HG02970 (cell line): ENCODE data around the gene SYDE2.
A peak's percentile ranks its signal among the peaks of the same experiment; 100 is the strongest.
"Not testable (repeated sequence)": the region's sequence is repeated elsewhere in the genome, so short reads cannot be mapped to it uniquely, and the experiment has no call there.

ENCODE experiments used
- ATAC-seq: cut with Tn5 transposase; IDR thresholded peaks from one replicate; pipeline ENCODE4 v1.9.1; 2021; ENCODE audit warnings: mild to moderate bottlenecking, moderate library complexity, moderate number of reproducible peaks; ENCODE audit not compliant: unreplicated experiment, low FRiP score

The SYDE2 gene, protein sequence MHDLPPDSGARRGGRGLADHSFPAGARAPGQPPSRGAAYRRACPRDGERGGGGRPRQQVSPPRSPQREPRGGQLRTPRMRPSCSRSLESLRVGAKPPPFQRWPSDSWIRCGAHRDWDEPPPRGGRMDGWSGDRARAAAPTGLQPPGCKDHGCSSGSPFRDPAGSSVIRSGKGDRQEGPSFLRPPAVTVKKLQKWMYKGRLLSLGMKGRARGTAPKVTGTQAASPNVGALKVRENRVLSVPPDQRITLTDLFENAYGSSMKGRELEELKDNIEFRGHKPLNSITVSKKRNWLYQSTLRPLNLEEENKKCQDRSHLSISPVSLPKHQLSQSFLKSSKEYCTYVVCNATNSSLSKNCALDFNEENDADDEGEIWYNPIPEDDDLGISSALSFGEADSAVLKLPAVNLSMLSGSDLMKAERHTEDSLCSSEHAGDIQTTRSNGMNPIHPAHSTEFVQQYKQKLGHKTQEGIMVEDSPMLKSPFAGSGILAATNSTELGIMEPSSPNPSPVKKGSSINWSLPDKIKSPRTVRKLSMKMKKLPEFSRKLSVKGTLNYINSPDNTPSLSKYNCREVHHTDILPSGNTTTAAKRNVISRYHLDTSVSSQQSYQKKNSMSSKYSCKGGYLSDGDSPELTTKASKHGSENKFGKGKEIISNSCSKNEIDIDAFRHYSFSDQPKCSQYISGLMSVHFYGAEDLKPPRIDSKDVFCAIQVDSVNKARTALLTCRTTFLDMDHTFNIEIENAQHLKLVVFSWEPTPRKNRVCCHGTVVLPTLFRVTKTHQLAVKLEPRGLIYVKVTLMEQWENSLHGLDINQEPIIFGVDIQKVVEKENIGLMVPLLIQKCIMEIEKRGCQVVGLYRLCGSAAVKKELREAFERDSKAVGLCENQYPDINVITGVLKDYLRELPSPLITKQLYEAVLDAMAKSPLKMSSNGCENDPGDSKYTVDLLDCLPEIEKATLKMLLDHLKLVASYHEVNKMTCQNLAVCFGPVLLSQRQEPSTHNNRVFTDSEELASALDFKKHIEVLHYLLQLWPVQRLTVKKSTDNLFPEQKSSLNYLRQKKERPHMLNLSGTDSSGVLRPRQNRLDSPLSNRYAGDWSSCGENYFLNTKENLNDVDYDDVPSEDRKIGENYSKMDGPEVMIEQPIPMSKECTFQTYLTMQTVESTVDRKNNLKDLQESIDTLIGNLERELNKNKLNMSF

DNA sequence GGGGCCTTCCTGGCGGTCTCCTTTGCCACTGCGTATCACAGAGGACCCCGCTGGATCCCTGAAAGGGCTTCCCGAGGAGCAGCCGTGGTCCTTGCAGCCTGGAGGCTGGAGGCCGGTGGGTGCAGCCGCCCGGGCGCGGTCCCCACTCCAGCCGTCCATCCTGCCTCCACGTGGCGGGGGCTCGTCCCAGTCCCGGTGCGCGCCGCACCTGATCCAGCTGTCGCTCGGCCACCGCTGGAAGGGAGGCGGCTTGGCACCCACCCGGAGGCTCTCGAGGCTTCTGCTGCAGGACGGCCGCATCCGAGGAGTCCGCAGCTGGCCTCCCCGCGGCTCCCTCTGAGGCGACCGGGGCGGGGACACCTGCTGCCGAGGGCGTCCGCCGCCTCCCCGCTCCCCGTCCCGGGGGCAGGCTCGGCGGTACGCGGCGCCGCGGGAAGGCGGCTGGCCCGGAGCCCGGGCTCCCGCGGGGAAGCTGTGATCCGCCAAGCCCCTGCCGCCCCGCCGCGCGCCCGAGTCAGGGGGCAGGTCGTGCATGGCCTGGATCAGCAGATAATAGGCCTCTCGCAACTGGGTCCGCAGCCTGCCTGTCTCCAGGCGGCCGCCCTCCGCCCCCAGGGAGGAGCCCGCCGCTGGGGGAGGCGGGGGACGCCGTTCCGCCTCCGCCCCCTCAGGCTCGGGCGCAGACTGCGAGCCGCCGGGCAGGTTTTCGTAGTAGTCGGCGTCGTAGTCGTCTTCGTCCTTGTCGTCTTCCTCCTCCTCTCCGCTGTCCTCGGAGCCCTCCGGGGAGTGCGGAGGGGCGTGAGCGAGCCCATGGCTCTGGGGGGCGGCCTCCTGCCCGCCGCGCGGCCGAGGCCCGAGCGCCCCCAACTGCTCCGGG, at the start of gene SYDE2:
SYDE2 (minus strand) TSS at position 554 of the 877 bp plus-strand sequence; CDS start at position 534, 20 bp downstream.
- peak; percentile 63 for ATAC-seq

DNA sequence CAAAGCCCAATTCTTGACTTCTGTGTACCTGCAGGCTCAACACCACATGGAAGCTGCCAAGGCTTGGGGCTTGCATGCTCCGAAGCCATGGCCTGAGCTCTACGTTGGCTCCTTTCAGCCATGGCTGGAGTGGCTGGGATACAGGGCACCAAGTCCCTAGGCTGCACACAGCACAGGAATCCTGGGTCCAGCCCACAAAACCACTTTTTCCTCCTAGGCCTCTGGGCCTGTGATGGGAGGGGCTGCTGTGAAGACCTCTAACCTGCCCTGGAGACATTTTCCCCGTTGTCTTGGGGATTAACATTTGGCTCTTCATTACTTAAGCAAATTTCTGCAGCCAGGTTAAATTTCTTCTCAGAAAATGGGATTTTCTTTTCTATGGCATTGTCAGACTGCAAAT, 48.2 kb upstream of the SYDE2 start:
- ATAC-seq: not testable (repeated sequence)

DNA sequence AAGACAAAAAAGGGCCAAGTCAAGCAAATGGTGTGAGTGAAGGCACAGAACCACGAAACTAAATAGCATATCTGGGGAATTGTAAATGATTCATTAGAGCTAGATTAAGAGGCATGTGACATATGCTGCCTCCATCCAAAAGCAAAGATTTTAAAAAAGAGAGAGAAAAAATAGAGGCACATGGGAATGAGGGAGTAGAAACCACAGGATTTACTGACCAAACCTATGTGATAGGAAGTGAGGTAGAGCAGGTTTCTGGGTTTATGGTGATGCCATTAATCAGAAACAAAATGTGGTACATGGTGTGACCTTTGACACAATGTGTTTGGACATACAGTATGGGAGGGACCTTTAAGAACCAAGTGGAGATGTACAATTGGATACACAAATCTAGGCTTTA, 45.1 kb upstream of the SYDE2 start:
- no peak for ATAC-seq

DNA sequence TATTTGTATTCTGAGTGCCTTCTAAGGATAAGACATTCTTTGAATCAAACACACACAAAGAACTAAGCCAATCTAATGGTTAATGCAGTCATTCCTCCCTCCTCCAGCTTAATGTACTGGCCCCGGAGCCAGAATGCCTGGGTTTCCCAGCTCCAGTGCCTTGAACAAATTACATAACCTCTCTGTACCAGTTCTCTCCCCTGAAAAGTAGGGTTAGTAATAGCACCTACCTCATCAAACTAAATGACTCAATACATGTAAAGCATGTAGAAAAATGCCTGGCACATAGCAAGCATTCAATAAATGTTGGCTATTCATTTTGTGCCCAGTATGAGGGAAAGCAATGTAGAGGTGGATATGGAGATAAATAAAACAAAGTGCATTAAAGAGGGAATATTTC, 44.6 kb upstream of the SYDE2 start:
- ATAC-seq: no peak

DNA sequence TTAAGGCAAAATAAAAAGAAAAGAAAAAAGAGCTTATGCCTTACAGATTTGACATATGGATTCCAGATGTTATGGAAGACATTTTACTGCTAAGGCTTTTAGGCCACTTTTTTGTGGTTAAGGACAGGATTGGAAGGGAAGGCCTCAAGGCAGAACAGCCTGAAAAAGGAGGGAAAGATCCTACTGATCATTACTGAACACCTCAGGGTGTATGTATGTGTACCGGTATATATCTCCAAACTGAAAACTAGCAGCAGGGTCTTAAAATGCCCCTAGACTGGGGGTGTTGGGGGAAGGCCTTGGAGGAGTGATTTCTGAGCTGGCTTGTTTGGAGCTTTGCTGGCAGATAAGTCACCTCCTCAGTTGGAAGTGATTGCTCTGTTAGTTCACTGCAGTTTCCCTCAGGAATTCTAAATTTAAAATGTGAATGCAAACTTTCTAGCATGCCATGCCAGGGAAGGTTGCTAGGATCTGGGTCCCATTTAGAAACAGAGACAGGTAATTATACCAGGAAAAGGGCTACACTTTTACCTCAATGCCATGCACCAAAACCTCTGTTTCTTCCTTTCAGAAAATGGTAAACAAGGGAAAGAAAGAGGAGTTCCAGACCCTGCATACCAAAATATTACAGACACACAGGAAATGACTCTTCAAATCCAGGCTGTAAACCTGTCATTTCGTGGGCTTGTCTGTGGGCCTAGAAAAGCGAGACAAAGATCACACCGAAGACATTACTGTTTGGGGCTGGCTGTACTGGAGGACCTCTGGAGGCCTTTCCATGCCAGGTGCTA, 43.6 kb upstream of the SYDE2 start:
- no peak for ATAC-seq

DNA sequence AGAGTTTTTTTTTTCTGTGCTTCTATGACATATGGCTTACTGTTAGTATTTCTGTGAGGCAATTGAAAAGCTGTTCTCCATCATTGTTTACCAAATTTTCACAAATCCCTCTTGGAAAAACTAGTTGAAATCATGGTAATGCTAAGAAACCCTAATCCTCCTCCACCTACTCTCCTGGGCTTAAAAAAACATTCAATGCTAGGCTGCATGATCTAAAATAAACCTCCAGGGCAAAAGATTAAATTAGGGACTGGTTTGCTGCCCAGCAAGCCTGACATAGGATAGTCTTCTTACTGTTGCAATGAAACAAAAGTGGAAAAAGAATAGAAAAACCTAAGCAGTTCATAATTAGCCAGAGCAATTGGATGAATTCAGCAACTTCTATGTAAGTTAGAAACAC, 42.6 kb upstream of the SYDE2 start:
- ATAC-seq: no peak

DNA sequence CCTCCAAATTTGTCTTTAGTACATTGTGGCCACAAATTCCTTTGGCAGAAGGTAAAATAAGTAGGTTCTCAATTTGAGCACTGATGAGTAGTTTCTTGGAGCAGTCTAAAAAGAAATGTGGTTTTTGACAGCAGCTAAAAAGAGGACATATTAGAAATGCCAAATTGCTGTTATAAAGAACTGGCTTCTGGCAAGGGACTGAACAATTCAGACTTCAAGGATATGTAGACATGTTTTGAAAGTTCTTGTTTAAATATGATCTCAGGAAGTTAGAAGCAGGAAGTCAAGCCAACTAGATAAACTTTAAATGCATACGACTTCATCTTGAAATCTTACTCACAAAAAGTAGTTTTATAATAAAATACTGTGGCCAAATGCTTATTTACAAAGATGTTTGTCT, 39.8 kb upstream of the SYDE2 start:
- no peak for ATAC-seq

DNA sequence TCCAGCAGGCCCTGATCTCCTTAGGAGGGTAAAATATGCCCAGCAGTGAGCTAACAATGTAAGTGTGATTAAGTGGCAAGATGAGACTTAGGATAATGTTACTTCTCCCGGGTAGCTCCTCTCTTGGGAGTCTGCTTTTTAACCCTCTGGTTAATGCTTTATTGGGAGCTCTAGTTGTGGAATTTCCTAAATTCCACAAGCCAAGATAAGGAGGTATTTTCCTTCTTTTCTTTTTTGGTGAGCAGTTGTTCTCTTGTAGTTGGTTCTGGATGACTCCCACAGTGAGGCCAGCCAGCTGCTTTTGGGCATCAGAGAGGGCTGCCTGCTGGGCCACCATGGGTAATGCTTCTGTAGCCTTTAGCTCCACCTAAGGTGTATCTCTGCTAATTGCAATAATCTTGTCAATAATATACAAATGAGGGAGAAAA, 39.4 kb upstream of the SYDE2 start:
- ATAC-seq: no peak

DNA sequence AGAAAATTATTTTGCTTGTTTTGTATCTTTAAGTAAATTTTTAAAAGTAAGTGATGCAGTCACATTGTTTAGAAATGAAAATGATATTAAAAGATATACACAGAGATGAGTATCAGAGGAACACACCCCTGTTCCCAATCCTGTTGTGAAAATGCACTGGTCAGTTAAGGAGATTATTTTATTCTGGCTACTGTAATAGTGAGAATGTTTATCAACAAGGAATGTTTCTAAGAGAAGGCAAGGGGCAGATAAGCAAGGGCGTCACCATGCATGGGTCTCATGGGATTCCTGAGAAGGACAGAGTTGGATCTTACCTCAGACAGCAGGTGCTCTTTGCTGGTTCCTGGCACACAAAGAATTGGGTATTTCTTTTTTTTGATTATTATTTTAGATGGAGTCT, 36.8 kb upstream of the SYDE2 start:
- ATAC-seq: no peak

DNA sequence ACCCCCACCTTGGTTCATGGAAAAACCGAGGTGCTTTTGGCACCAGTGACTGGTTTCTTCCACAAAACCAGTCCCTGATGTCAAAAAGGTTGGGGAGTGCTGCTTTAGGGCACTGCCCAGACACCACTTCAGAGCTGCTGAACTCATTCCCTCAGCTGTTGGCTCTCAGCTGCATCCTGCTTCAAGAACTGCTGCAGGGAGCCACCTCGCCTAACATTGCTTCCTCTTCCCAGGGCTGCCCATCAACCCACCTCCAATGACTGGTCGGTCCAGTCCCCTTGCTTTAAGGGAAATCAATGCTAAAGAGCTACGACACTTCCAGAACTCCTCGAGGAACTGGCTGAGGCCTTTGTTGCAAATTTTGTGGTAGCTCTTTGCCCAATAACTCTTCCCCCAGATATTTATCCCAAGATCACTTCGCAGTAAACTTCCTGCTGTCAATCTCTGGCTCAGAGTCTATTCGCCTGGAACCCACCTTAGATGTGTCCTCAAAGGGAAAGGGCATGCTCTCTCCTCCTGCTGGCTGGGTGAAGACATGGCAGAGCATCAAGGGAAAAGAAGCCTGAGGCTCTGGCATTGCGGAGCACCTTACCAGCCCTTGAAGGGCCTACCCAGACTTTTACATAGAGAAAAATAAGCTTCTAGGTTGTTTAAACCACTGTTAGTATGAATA, 29.6 kb upstream of the SYDE2 start:
- ATAC-seq: no peak

DNA sequence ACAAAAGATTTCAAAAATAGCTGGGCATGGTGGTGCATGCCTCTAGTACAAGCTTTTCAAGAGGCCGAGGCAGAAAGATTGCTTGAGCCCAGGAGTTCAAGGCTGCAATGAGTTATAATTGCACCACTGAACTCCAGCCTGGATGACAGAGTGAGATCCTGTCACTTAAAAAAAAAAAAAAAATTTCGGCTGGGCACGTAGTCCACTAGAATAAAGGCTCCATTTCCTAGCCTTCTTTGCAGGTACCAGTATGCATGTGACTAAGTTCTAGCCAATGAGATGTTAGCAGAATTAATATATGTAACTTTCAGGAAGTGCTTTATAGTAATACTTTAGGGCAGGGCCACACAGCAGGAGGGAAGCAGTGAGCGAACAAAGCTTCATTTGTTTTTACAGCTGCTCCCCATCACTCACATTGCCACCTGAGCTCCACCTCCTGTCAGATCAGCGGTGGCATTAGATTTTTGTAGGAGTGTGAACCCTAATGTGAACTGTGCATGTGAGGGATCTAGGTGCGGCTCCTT, 28.8 kb upstream of the SYDE2 start:
- no peak for ATAC-seq

DNA sequence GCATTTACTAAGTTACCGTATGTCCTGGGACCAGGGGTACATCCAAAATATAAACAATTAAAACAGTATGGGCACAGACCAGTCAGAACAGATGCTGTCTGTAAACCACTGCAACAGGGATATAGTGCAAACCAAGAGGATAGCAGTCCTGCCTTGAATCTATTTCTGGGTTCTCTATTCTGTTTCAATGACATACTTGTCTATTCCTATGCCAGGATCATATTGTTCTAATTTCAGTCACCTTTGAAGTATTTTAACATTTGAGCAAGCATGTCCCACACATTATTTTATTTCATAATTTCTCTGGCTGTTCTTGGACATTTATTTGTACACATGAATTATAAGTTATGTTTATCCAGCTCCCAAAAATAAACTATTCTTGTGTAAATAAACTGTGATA, 28.2 kb upstream of the SYDE2 start:
- ATAC-seq: no peak

DNA sequence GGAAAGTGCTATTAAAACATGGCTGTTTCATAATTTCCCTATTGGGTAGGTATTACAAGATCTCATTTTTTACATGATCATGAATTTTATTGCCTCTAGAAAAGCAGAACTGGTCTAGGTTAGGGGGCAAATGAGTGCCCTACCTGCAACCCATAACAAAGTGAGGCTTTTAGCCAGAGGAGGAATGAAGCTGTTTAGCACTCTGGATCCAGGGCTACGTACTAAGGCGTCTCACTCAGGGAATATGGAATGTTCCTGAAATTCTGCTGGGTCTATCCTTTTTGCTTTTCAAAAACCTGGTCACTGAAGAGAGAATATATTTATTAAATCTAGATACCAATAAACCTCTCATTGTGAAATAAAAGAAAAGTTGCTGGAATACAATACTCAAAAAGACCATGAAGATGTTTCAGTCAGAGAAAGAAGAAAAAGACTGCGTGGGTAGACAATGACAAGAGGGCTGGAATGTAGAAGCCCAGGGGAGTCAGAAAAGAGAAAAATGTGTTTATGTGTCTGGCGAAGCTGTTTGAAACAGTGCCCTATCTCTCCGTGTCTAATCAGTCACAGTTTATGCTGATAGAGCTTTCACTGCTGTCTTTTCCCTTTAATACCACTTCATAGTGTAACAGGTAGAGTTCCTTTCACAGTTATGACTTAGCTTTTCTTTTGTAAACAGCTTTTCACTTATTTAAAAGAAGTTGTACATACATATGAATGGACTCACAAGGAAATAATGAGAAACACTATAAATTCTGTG, 25.0 kb upstream of the SYDE2 start:
- no peak for ATAC-seq

DNA sequence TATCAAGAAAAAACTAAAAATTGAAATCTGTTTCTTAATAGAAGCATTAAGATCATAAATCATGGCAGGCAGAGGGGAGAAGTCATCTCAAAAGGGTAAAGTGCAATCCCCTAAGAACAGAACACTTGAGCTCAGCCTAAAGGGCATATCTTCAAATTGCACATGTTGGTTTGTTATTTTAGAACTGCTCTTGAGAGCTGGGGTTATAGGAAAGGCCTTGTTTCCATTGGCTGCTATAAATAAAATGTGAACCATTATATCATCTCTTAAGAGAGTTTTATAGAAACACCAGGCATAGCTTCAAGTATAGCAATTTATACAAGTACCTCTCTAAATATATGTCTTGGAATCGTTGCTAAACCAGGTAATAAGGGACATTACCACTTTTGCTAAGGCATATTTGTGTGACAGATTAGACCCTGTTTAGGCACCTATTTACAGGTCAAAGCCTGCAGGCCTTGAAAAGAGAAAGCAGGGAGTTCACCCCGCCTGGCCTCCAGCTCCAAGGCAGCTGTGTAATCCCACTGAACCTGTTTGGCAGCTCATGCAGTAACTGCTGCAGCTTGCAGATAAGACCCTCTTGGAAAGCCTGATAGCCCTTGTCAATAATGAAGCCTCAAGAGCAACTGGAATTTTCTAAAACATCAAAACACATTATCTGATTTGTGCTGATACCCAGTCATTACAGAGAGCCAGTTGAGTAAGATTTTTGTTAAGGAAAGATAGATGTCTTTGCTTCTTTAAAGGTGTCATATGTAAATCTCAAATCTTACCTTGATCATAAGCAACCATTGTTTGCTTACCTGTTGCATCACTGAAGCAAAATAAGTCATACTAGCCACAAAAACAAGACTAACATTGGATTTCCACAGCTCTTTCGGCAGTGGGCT, 24.2 kb upstream of the SYDE2 start:
- ATAC-seq: no peak

DNA sequence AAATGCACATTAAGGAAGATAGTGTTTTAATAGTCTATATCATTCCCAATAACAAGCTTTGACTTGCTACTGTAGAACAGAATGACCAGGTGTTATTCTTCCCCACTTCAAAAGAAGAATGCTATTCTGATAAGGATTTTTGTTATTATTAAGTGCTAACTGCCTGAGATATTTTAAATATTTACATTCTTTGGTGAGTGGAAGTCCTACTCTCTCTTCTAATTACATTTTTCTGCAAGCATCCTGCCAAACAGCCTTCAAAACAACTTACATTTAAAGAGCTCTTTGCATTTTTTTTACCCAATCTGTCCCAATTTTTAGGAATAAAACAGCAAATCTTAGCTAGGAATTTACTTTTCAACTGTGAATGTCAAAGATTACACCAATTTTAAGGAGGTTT, 23.5 kb upstream of the SYDE2 start:
- no peak for ATAC-seq

DNA sequence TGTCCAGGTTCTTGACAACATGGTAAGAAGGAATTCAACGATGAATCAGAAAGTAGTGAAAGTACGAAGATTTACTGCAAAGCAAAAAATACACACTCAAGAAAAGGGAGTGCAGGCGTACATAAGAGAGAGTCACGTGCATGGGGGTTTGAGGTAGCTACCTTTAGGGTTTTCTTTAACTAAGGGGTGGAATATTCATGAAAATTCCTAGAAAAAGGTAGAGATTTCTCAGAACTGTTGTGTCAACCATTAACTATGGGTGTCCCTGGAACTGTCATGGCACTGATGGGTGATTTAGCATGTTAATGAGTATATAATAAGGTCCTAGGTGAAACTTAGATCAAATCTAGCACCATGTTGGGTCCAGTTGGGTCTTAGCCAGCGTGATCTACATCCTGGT, 22.5 kb upstream of the SYDE2 start:
- no peak for ATAC-seq

DNA sequence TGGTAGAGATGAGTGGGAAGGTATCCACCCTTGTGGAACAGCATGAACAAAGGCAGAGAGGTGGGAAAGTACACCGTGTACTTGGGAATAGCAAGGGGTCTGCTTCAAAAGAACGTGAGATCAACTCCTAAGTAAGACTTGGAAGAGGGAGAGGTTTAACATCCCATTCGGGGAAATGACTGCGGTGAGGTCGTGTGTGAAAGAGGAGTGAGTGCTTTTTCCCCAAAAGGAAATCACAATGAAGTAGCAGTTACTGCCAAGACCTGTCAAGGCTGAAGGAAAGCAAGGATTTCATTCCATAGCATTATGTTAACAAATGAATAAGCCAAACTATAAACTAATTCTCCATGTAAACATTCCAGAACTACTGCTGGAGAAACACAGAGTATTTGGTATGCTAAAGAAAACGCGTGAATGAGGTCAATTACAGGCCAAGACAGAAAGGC, 20.0 kb upstream of the SYDE2 start:
- no peak for ATAC-seq
